ENCODE data around the gene WDR93. TPM values are rescaled to one million over a fixed set of nuclear protein-coding genes. Genes with fewer than 3 reads are reported as not detected.

Gene WDR93
- total RNA-seq, 1 experiment from 2014 or later, result 0.05 TPM

DNA sequence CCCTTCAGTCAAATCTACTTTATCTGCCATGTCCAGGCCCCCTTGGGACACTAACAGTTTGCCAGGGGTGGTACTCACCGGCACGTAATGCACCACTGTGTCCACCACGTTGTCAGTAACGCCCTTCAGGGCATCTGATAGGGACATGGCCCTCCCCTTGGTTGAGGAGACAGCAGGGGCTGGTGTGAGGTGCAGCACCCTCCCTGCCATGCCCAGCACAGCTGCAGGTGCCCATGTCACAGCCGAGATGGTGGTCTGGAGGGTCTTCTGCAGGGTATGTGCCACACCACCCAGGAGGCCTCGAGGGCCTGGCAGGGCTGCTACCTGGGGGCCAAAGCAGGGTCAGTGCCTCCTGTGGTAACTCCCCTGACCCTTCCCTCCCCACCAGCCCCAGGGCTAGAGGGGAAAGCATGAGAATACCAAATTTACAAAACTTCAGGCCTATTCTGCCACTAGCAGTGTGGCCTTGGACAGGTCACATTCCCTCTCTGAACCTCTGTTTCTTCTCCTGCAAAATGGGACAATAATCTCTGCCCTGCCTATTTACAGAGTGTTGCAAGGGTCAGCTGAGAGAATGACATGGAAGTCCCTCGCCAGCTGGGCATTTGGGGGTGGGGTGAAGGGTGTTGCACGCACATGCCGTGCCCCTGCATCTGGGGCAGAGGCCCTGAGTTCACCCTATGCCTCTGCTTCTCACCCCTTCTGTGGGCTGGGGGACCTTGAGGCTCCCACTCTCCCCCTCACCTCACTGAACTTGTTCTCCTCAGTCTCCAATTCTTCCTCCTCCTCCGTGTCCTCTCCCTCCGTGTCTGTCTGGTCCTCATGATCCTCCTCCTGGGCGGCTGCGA, 23.5 kb upstream of the WDR93 start:
- Histone ChIP-seq H3K27ac (no peak overlapping the region), H3K4me1 (replicated peaks) (peaks cover 27% of the 10 kb centered on the region), H3K9me3 (replicated peaks) (no peaks in the 10 kb centered on the region; the same call in 1 of the 2 replicates), H3K27me3 (replicated peaks) (no peaks in the 10 kb centered on the region), H3K36me3 (no peaks in the 10 kb centered on the region), H3K4me3 (no peak overlapping the region)
- no peak for DNase-seq (ENCODE audit: low read depth in 1 of 2, low spot score in 2 of 2)

- Histone ChIP-seq H3K9me3 (replicated peaks) (no peaks in the 10 kb centered on the region), H3K27me3 (replicated peaks) (no peaks in the 10 kb centered on the region), H3K4me1 (replicated peaks) (peaks cover 22% of the 10 kb centered on the region)
Measured at GRCh38 chr15:89667706-89667960, 23.0 kb upstream of the WDR93 start.

GRCh38 chr15:89668171-89668570, 22.4 kb upstream of the WDR93 start:
- no peak for DNase-seq (ENCODE audit: low read depth in 1 of 2, low spot score in 2 of 2)
- H3K4me1 ChIP-seq (replicated peaks), result peaks cover 16% of the 10 kb centered on the region
- H3K9me3 ChIP-seq (replicated peaks), result no peaks in the 10 kb centered on the region
- H3K36me3 ChIP-seq, result no peaks in the 10 kb centered on the region
- no peak overlapping the region for H3K27ac ChIP-seq
- no peaks in the 10 kb centered on the region for H3K27me3 ChIP-seq (replicated peaks)
- no peak overlapping the region for H3K4me3 ChIP-seq

More at GRCh38 chr15:89667706-89667960, 23.0 kb upstream of the WDR93 start:
- Histone ChIP-seq H3K27ac (no peak overlapping the region), H3K4me3 (no peak overlapping the region), H3K36me3 (no peaks in the 10 kb centered on the region)
- no peak for DNase-seq (ENCODE audit: low read depth in 1 of 2, low spot score in 2 of 2)

DNA sequence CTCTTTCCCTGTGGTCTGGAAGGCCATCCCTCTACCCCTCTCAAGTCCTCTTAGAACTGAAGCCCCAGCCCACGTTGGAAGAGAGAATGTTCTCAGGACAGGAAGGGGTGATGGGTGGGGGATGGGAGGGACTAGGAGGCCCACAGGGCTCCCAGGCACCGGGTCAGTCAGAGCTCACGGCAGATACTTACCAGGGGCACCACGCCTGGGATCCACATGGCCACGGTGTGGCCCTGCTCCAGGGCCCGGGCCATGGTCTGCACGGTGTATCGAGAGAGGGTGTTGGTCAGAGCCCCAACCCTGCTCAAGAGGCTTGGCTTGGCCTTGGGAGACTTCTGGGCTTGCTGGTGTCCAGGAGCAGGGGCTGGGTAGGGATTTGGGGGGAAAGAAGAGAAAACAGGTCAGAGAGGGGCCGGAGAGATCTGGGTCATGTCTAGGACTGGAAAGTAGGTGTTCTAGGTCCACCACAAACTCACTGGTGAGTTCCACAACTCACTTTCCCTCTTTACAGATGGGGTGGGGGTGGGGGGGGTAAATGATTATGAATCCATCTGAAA, 21.2 kb upstream of the WDR93 start:
- Histone ChIP-seq H3K4me3 (no peak overlapping the region), H3K4me1 (replicated peaks) (peaks cover 14% of the 10 kb centered on the region), H3K27me3 (replicated peaks) (no peaks in the 10 kb centered on the region), H3K9me3 (replicated peaks) (no peaks in the 10 kb centered on the region), H3K36me3 (no peaks in the 10 kb centered on the region), H3K27ac (no peak overlapping the region)
- DNase-seq (ENCODE audit: low read depth in 1 of 2, low spot score in 2 of 2), result no peak

GRCh38 chr15:89669941-89670340, 20.7 kb upstream of the WDR93 start:
- no peaks in the 10 kb centered on the region for H3K36me3 ChIP-seq
- no peak overlapping the region for H3K27ac ChIP-seq
- no peak overlapping the region for H3K4me3 ChIP-seq
- H3K4me1 ChIP-seq (replicated peaks), result peaks cover 13% of the 10 kb centered on the region
- no peak for DNase-seq (ENCODE audit: low read depth in 1 of 2, low spot score in 2 of 2)
- H3K9me3 ChIP-seq (replicated peaks), result no peaks in the 10 kb centered on the region
- H3K27me3 ChIP-seq (replicated peaks), result no peaks in the 10 kb centered on the region

- Histone ChIP-seq H3K9me3 (replicated peaks) (no peaks in the 10 kb centered on the region), H3K36me3 (no peaks in the 10 kb centered on the region), H3K27ac (no peak overlapping the region), H3K27me3 (replicated peaks) (no peaks in the 10 kb centered on the region), H3K4me3 (no peak overlapping the region), H3K4me1 (replicated peaks) (peaks cover 2% of the 10 kb centered on the region)
- no peak for DNase-seq (ENCODE audit: low read depth in 1 of 2, low spot score in 2 of 2)
Measured at GRCh38 chr15:89670971-89671560, 19.5 kb upstream of the WDR93 start.

DNA sequence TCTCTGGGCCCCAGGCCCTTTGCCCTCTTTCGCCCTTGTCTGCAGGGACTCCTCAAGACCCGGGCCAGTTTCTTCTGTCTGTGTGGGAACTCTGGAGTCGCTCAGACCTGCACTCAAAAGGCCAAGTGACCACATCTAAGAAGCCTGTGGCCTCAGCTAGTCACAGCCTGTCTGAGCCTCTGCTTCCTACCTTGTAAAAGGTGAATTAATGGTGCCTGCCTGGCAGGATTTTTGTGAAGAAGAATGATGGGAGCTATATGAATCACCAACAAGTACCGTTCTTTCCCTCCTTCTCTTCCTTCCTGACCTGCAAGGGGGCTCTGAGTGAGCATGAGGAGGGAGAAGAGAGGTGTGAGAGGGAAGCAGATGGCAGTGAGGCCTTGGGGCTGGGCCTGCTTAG, 18.9 kb upstream of the WDR93 start:
- no peaks in the 10 kb centered on the region for H3K36me3 ChIP-seq
- H3K27ac ChIP-seq, result no peak overlapping the region
- H3K4me3 ChIP-seq, result no peak overlapping the region
- no peaks in the 10 kb centered on the region for H3K27me3 ChIP-seq (replicated peaks)
- no peaks in the 10 kb centered on the region for H3K9me3 ChIP-seq (replicated peaks)
- no peaks in the 10 kb centered on the region for H3K4me1 ChIP-seq (replicated peaks)
- DNase-seq (ENCODE audit: low read depth in 1 of 2, low spot score in 2 of 2), result no peak

- no peak overlapping the region for H3K27ac ChIP-seq
- H3K4me3 ChIP-seq, result no peak overlapping the region
- no peak for DNase-seq (ENCODE audit: low read depth in 1 of 2, low spot score in 2 of 2)
- H3K4me1 ChIP-seq (replicated peaks), result no peaks in the 10 kb centered on the region
- H3K9me3 ChIP-seq (replicated peaks), result no peaks in the 10 kb centered on the region
- H3K27me3 ChIP-seq (replicated peaks), result no peaks in the 10 kb centered on the region
- H3K36me3 ChIP-seq, result no peaks in the 10 kb centered on the region
Measured at GRCh38 chr15:89672221-89673164, 18.1 kb upstream of the WDR93 start.

- H3K4me1 ChIP-seq (replicated peaks), result no peaks in the 10 kb centered on the region
- no peak overlapping the region for H3K4me3 ChIP-seq
- H3K27ac ChIP-seq, result no peak overlapping the region
- H3K9me3 ChIP-seq (replicated peaks), result no peaks in the 10 kb centered on the region
- no peaks in the 10 kb centered on the region for H3K27me3 ChIP-seq (replicated peaks)
- no peaks in the 10 kb centered on the region for H3K36me3 ChIP-seq
- DNase-seq (ENCODE audit: low read depth in 1 of 2, low spot score in 2 of 2), result no peak
Measured at GRCh38 chr15:89673165-89673512, 17.5 kb upstream of the WDR93 start.

- peak in 1 of 2 experiments; percentile 19 for DNase-seq (ENCODE audit: low read depth in 1 of 2, low spot score in 2 of 2)
- H3K36me3 ChIP-seq, result no peaks in the 10 kb centered on the region
- no peak overlapping the region for H3K27ac ChIP-seq
- no peaks in the 10 kb centered on the region for H3K27me3 ChIP-seq (replicated peaks)
- no peak overlapping the region for H3K4me3 ChIP-seq
- H3K9me3 ChIP-seq (replicated peaks), result no peaks in the 10 kb centered on the region
- no peaks in the 10 kb centered on the region for H3K4me1 ChIP-seq (replicated peaks)
Measured at GRCh38 chr15:89674526-89674925, 16.1 kb upstream of the WDR93 start.

GRCh38 chr15:89675606-89676005, 15.0 kb upstream of the WDR93 start:
- no peaks in the 10 kb centered on the region for H3K9me3 ChIP-seq (replicated peaks)
- no peak for DNase-seq (ENCODE audit: low read depth in 1 of 2, low spot score in 2 of 2)
- no peaks in the 10 kb centered on the region for H3K4me1 ChIP-seq (replicated peaks)
- no peaks in the 10 kb centered on the region for H3K36me3 ChIP-seq
- H3K27ac ChIP-seq, result no peak overlapping the region
- H3K27me3 ChIP-seq (replicated peaks), result no peaks in the 10 kb centered on the region
- no peak overlapping the region for H3K4me3 ChIP-seq

GRCh38 chr15:89677381-89677780, 13.2 kb upstream of the WDR93 start:
- Histone ChIP-seq H3K27ac (no peak overlapping the region), H3K9me3 (replicated peaks) (no peaks in the 10 kb centered on the region), H3K27me3 (replicated peaks) (no peaks in the 10 kb centered on the region), H3K36me3 (no peaks in the 10 kb centered on the region), H3K4me1 (replicated peaks) (no peaks in the 10 kb centered on the region), H3K4me3 (no peak overlapping the region)
- DNase-seq (ENCODE audit: low read depth in 1 of 2, low spot score in 2 of 2), result peak in 1 of 2 experiments; percentile 30

- Histone ChIP-seq H3K4me3 (no peak within 1 kb of the TSS), H3K9me3 (replicated peaks) (no peaks in the 10 kb centered on the region), H3K36me3 (peaks cover 4% of the 10 kb centered on the region; the same call in 1 of the 2 replicates), H3K27ac (no peak within 1 kb of the TSS), H3K4me1 (replicated peaks) (no peaks in the 10 kb centered on the region), H3K27me3 (replicated peaks) (no peaks in the 10 kb centered on the region)
- DNase-seq (ENCODE audit: low read depth in 1 of 2, low spot score in 2 of 2), result peak in 1 of 2 experiments; percentile 22
Measured at GRCh38 chr15:89679212-89679611, 11.4 kb upstream of the WDR93 start, which contains the start of gene PLIN1. Gene PLIN1, minus strand, starts transcription at chr15:89679367. Its CDS starts 1,878 bp downstream, at chr15:89677489.

Data from SJSA1 (cell line).